ENCODE results near the gene AGFG1.

AGFG1 gene

DNA sequence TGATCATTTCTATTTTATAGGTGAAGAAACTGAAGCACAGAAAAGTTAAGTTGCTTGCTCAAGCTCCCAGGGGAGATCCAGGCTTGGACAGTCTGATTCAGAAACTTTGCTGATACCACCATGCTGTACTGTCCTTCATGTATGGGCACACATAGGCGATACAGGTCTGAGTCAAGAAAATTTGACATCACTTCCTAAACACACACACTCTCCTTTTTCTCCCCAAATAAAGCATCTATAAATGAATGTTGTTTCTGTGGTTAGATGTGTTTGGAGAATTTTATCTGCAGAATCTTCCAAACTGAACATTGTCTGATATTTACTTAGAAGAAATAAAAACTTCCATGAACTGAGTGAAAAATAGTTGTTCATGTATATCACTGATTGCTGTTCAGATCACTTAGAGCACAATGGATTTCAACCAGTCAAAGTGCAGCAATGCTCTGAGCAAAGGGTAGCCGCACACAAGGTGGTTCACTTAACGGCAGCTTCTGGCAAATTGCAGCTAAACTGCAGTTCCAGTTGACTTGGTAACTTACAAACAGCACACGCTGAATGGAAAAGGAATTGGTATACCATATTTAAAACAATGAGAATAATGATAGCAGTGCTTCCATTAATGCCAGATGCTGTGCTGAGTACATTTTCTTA is 10.0 kb upstream of the AGFG1 start:
- no peak for DNase-seq

DNA sequence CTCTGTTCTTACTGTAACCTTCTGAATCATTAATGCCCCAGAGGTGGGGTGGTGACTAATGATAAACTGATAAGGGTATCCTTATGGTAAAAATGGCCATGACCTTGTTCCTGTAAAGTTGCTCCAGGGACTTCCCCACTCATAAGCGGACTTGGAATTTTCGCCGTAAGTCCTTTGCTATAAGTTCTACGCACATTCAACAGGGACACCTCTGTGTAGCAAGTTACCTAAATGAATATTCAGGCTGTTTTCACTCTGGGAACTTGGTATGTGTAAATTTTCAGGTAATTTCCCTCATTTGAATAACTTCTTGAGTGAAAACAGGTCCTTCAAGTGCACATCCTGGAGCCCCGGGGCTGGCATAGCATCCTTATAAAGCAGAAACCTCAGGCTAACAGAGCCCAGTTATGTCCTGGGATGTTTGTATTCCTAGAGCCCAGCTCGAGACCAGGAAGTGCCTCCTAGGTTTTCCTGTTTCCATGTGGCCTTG is 9.4 kb upstream of the AGFG1 start:
- no peak for DNase-seq

- no peak for DNase-seq
Observed at GRCh38 chr2:227462972-227463931, 8.7 kb upstream of the AGFG1 start.

DNA sequence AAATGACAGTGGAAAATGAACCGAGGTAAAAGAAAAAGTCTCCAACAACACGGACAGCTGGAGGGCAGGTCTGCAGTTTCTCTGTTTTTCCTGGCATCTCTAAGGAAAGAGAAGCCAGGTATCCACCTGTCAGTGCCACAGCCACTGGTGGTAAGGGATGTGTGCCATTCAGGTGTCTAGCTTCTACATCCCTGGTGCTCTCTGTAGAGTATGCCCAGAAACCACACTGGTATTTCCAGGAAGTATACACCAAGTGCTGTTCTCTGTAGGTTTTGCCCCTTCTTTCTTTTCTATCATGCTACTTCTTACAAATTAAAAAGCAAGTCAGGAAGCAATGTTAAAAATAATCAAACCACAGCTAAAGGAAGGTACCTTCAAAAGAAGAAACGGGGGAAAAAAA is 7.6 kb upstream of the AGFG1 start:
- no peak for DNase-seq

- no peak for DNase-seq
Observed at GRCh38 chr2:227464851-227465250, 7.1 kb upstream of the AGFG1 start.

GRCh38 chr2:227466887-227467600 is 4.9 kb upstream of the AGFG1 start:
- DNase-seq: no peak

GRCh38 chr2:227471412-227471811 is 544 bp upstream of the AGFG1 start:
- no peak for DNase-seq

DNA sequence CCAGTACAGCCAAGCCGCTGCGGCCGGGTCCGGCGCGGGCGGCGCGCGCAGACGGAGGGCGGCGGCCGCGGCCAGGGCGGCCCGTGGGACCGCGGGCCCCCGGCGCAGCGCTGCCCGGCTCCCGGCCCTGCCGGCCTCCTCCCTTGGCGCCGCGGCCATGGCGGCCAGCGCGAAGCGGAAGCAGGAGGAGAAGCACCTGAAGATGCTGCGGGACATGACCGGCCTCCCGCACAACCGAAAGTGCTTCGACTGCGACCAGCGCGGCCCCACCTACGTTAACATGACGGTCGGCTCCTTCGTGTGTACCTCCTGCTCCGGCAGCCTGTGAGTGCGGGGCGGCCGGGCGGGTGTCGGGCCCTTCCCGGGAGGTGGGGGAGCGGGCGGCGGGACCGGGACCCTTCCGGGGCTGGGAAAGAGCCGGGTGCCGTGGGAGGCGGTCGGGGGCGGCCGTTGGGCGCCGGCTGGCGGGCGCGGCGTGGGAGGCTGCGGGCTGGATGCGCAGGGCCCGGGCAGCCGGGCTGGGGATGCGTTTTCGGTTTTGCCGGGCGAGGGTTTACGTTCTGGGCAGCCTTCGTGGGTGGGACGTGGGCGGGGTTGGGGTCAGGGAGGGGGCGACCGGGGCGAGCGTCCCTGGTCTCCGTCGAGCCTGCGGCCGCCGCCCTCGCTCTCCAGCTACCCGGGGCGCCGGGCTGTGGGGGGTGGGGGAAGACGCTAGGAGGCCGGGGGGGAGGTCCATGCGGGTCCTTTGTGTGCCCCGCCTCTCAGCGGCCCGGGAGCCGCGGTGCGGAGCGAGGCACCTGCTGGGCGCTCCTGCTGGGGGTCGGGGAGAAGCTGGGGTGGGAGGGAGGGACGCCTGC is 537 bp downstream of the AGFG1 start:
- peak; percentile 28 for DNase-seq

DNA sequence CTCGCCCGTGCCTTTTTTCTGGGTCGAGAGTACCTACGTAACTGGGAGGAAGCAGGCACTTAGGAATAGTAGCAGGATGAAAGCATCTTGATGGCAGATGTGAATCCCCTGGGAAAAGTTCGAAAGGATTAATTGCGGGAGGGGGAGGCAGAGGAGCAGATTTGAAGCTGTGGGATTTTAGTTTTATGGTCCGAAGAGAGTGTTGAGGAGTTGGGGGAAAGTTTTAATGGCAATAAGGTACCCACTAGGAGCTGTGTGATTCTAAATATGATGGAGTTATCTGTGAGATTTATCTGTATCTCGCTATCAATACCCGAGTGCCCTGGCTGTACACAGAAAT is 1.1 kb downstream of the AGFG1 start:
- peak; percentile 16 for DNase-seq

GRCh38 chr2:227473806-227474205 is 1.9 kb downstream of the AGFG1 start:
- DNase-seq: no peak

DNA sequence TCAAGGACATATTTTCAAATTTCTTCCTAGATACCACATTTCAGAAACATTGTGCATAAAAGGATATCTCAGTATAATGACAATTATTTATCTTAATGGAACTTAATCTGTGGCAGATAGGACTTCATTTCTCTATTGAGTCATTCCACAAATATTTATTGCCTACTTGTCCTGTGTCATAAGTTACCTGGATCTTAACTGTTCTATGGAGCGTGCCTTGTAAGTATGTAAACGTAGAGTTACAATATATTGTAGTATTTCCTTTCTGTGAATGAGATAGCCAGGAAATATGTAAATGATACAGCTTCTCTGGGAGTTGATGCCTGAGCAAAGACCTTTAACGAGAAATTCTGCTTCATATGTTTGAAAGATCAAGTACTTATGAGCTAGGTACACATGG is 2.5 kb downstream of the AGFG1 start:
- DNase-seq: no peak

DNA sequence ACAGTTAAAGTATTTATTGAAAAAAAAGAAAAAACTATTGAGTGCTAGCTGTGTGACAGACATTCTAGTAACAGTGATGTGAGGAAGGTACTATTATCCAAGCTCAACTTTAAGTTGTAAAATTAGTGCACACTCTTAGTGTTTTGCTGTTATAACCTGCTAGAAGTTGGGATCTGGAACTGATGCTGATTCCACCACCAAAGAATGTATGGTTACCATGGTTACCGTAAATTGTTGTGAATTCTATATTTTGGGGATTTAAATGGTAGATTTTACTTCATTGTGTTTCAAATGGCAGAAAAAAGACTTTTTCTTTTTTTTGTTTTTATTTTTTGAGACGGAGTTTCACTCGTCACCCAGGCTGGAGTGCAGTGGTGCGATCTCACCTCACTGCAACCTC is 5.3 kb downstream of the AGFG1 start:
- peak; percentile 17 for DNase-seq

- peak; percentile 65 for DNase-seq
Observed at GRCh38 chr2:227479865-227480475, 8.0 kb downstream of the AGFG1 start.

DNA sequence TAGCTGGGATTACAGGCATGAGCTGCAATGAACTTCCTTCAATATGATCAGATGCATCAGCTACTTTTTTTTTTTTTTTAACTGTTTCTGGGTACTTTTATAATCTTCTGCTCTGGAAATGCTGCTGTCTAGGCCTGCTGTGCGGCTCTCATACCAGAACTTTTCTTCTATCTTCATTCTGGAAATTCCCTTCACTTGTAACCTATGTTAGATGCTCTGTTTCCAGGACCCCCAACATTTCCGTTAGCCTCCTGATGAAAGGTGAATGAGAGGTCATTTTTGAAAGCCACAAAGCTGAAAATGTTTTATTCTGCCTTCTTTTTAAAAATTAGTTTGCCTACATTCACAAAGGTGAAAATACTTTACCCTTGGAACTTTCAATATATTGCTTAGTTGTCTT is 8.6 kb downstream of the AGFG1 start:
- DNase-seq: no peak

GRCh38 chr2:227482638-227483340 is 10.8 kb downstream of the AGFG1 start:
- DNase-seq: peak; percentile 61

- no peak for DNase-seq
Observed at GRCh38 chr2:227485429-227485828, 13.5 kb downstream of the AGFG1 start.

DNA sequence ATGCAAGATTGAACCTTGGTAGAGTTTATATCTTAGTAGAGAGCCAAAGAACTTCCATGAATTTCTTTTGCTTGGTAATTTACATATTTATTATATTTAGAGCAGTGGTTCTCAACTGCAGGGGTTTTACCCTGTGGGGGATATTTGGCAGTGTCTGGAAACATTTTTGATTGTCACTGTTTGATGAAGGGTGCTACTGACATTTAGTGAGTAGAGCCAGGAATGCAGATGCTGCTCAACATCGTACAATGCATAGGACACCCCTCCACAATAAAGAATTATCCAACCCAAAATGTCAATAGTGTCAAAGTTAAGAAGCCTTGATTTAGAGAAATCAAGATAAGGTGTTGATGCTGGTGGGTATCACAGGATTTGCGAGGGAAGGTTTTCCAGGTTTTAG is 14.7 kb downstream of the AGFG1 start:
- DNase-seq: no peak

DNA sequence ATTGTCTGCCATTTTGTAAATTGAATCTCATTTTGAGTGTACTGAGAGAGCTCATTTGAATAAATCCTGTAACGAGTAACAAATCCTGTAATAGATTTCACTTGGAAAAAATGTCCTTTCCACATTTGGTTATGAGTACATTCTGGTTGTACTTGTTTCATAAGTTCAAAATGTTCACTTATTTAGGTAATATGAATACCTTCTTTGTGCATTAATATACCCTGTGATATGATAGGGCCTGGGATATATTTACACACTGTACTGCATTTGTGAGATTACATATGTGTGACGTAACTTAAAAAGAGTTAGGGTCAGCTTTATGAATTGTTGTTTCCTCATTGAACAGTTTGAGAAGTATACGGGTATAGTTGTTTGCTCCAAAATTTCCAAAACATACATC is 16.1 kb downstream of the AGFG1 start:
- DNase-seq: no peak

- DNase-seq: no peak
Observed at GRCh38 chr2:227491386-227491785, 19.4 kb downstream of the AGFG1 start.

- DNase-seq: no peak
Observed at GRCh38 chr2:227493524-227493923, 21.6 kb downstream of the AGFG1 start.

GRCh38 chr2:227497158-227497557 is 25.2 kb downstream of the AGFG1 start:
- no peak for DNase-seq
